ENCODE data around the gene ZCCHC17. TPM values are rescaled to one million over a fixed set of nuclear protein-coding genes. Genes with fewer than 3 reads are reported as not detected.

The ZCCHC17 gene
- total RNA-seq, 1 experiment from 2014 or later, result 26.8 TPM

DNA sequence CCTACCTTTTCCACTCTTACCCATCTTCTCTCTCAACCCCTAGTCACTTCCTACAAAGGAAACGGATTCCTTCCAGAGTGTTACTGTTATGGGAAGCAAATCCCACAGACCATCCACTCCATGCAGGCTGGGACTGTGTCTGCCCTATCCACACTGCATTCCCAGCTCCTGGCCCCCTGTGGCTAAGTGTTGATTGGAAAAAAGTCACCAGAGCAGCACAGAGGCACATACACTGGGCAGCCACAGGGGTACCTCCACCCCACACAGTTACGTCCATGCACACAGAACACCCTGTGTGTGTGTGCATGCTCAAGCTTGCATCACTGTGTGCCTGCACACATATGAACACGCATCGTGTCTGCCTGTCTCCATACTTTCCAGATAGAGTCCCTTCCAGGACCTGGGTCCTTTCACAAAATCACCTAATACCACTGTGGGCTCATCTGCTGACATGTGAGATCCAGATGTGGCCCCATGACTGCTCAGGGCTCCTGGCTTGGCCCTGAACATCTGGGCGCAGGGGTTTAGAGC is 112.0 kb downstream of the ZCCHC17 start:
- no peaks in the 10 kb centered on the region for H3K36me3 ChIP-seq (ENCODE audit: low read depth)
- H3K9me2 ChIP-seq (ENCODE audit: insufficient read depth), result no peaks in the 10 kb centered on the region
- H3K4me1 ChIP-seq (replicated peaks; ENCODE audit: insufficient read depth), result peaks cover 6% of the 10 kb centered on the region
- BruUV-seq (replicated peaks), result no TSS peak
- ChIA-PET CTCF (no interaction called here), POLR2A (ENCODE audit: unreplicated experiment) (no interaction called here)
- no peak for DNase-seq
- no peaks in the 10 kb centered on the region for H3F3A ChIP-seq (ENCODE audit: insufficient read depth, low read depth)
- no peaks in the 10 kb centered on the region for H3K9me3 ChIP-seq (ENCODE audit: insufficient read depth, low read depth)
- H3K27ac ChIP-seq, result no peak overlapping the region
- no peak overlapping the region for H3K4me3 ChIP-seq
- no peak overlapping the region for H3K4me2 ChIP-seq
- TF ChIP-seq, protein P1, sequence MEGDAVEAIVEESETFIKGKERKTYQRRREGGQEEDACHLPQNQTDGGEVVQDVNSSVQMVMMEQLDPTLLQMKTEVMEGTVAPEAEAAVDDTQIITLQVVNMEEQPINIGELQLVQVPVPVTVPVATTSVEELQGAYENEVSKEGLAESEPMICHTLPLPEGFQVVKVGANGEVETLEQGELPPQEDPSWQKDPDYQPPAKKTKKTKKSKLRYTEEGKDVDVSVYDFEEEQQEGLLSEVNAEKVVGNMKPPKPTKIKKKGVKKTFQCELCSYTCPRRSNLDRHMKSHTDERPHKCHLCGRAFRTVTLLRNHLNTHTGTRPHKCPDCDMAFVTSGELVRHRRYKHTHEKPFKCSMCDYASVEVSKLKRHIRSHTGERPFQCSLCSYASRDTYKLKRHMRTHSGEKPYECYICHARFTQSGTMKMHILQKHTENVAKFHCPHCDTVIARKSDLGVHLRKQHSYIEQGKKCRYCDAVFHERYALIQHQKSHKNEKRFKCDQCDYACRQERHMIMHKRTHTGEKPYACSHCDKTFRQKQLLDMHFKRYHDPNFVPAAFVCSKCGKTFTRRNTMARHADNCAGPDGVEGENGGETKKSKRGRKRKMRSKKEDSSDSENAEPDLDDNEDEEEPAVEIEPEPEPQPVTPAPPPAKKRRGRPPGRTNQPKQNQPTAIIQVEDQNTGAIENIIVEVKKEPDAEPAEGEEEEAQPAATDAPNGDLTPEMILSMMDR (conservative IDR thresholded peaks at IDR 0.05), result no peak
- TF ChIP-seq EZH2 (IDR thresholded peaks at IDR 0.05; ENCODE audit: low read depth), result no peak
- no peaks in the 10 kb centered on the region for H4K20me1 ChIP-seq (ENCODE audit: insufficient read depth)
- H3K79me2 ChIP-seq (ENCODE audit: low read depth), result peaks cover 7% of the 10 kb centered on the region; the same call in 1 of the 2 replicates
- no peak overlapping the region for H2AFZ ChIP-seq
- no peaks in the 10 kb centered on the region for H3K27me3 ChIP-seq (ENCODE audit: insufficient read depth, low read depth)
- intact Hi-C loops (cut with micrococcal nuclease; ENCODE audit: unreplicated experiment), result no loop called here

DNA sequence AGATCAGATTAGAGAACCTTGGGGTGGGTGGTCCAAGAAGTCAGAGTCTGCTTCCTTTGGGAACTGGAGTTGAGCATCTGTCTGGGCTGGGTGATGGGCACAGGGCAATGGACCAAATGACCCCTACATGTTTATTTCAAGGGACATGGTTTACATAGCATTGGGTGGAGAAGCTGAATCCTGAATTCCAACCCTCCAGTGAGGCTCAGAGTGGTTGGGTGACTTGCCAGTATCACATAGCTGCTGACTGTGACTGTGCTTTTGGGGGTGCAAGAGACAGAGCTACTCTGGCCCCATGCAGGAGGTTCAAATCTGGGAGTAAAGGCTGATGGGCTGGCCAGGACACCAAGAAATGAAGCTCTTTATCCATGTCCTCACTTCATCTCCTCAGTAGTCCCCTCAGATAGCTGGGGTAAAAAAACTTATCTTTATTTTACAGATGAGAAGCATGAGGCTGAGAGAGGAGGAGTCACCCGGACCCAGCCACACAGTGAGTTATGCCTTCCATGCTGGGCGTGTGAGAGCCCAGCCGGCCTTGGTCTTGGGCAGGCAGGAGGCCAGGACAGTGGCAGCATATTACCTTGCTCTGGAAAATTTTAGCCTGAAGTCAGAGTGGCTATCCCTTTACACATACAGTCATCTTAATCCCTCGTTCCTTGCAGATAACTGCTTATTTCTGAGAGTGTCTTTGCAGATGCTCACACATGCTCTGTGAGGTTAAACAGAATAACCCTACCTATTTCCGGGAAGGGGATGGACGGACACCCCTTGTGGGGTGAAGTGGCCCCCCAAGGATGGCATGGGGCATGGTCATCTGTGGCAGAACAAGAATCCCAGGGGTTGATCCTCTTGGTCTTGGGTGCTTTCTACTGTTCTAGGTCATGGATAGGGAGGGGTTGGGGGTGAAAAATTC is 113.4 kb downstream of the ZCCHC17 start:
- BruUV-seq (replicated peaks), result no TSS peak
- Histone ChIP-seq H3K27ac (no peak overlapping the region), H3K9me3 (ENCODE audit: insufficient read depth, low read depth) (no peaks in the 10 kb centered on the region), H3K36me3 (ENCODE audit: low read depth) (no peaks in the 10 kb centered on the region; the same call in 1 of the 2 replicates), H3K4me3 (no peak overlapping the region), H3K27me3 (ENCODE audit: insufficient read depth, low read depth) (no peaks in the 10 kb centered on the region), H3K4me1 (replicated peaks; ENCODE audit: insufficient read depth) (peaks cover 14% of the 10 kb centered on the region), H3F3A (ENCODE audit: insufficient read depth, low read depth) (no peaks in the 10 kb centered on the region; the same call in 1 of the 2 replicates), H2AFZ (no peak overlapping the region), H3K9me2 (ENCODE audit: insufficient read depth) (no peaks in the 10 kb centered on the region), H4K20me1 (ENCODE audit: insufficient read depth) (no peaks in the 10 kb centered on the region), H3K79me2 (ENCODE audit: low read depth) (peaks cover 20% of the 10 kb centered on the region; the same call in 1 of the 2 replicates), H3K4me2 (no peak overlapping the region)
- ChIA-PET CTCF (no interaction called here), POLR2A (ENCODE audit: unreplicated experiment) (interaction anchor here (0.6 kb wide), 1 partner anchor 228 kb away, joined by 3 read pairs; no protein-coding TSS in a partner anchor)
- intact Hi-C loops (cut with micrococcal nuclease; ENCODE audit: unreplicated experiment), result no loop called here
- TF ChIP-seq, protein P1 (conservative IDR thresholded peaks at IDR 0.05), result no peak
- TF ChIP-seq EZH2 (IDR thresholded peaks at IDR 0.05; ENCODE audit: low read depth), result no peak
- no peak for DNase-seq

GRCh38 chr1:31410871-31411270 is 114.0 kb downstream of the ZCCHC17 start:
- POLR2A ChIA-PET (ENCODE audit: unreplicated experiment), result no interaction called here
- Histone ChIP-seq H4K20me1 (ENCODE audit: insufficient read depth) (no peaks in the 10 kb centered on the region), H3K9me3 (ENCODE audit: insufficient read depth, low read depth) (no peaks in the 10 kb centered on the region), H3K36me3 (ENCODE audit: low read depth) (no peaks in the 10 kb centered on the region; the same call in 1 of the 2 replicates), H3K4me2 (no peak overlapping the region), H3K4me3 (no peak overlapping the region), H3K27ac (no peak overlapping the region), H3K4me1 (replicated peaks; ENCODE audit: insufficient read depth) (peaks cover 21% of the 10 kb centered on the region), H2AFZ (no peak overlapping the region), H3K27me3 (ENCODE audit: insufficient read depth, low read depth) (no peaks in the 10 kb centered on the region), H3K9me2 (ENCODE audit: insufficient read depth) (no peaks in the 10 kb centered on the region), H3K79me2 (ENCODE audit: low read depth) (peaks cover 26% of the 10 kb centered on the region; the same call in 1 of the 2 replicates), H3F3A (ENCODE audit: insufficient read depth, low read depth) (peaks cover under 1% of the 10 kb centered on the region; the same call in 1 of the 2 replicates)
- CTCF ChIA-PET, result no interaction called here
- intact Hi-C loops (cut with micrococcal nuclease; ENCODE audit: unreplicated experiment), result no loop called here
- no peak for TF ChIP-seq EZH2 (IDR thresholded peaks at IDR 0.05; ENCODE audit: low read depth)
- TF ChIP-seq, protein P1 (conservative IDR thresholded peaks at IDR 0.05), result no peak
- no TSS peak for BruUV-seq (replicated peaks)
- DNase-seq, result no peak

Measured in PC-9 (cell line).